Measurements from ENCODE around the gene SMPD2. TPM values are rescaled to one million over a fixed set of nuclear protein-coding genes. Genes with fewer than 3 reads are reported as not detected.

The SMPD2 gene
- total and polyA plus RNA-seq, 4 donors, result 4.9 to 16.4 (median 8.3) TPM

GRCh38 chr6:109478222-109478805 lies 37.8 kb downstream of the SMPD2 start:
- Histone ChIP-seq H3K27me3 (ENCODE audit: control insufficient read depth, insufficient read depth, low read length) (no peaks in the 10 kb centered on the region), H3K9me3 (ENCODE audit: control insufficient read depth, insufficient read depth, low read length) (no peaks in the 10 kb centered on the region), H3K36me3 (ENCODE audit: control insufficient read depth, insufficient read depth, low read length) (peaks cover 15% of the 10 kb centered on the region), H3K4me1 (ENCODE audit: control insufficient read depth, insufficient read depth, low read length) (peaks cover 8% of the 10 kb centered on the region), H3K27ac (ENCODE audit: low read depth, low read length) (no peak overlapping the region), H3K4me3 (ENCODE audit: low read depth, low read length) (no peak overlapping the region)
- WGBS (ENCODE audit: insufficient coverage), result 65% methylated on average over 6 of the region's 9 CpGs
- no peak for DNase-seq (ENCODE audit: low read depth in 4 of 6, low spot score in 6 of 6)

GRCh38 chr6:109478841-109479624 lies 38.5 kb downstream of the SMPD2 start:
- H3K27me3 ChIP-seq (ENCODE audit: control insufficient read depth, insufficient read depth, low read length), result no peaks in the 10 kb centered on the region
- peaks cover 10% of the 10 kb centered on the region for H3K36me3 ChIP-seq (ENCODE audit: control insufficient read depth, insufficient read depth, low read length)
- no CpG with 5 or more reads among the region's 5 CpGs for WGBS (ENCODE audit: insufficient coverage)
- no peak overlapping the region for H3K27ac ChIP-seq (ENCODE audit: low read depth, low read length)
- H3K4me1 ChIP-seq (ENCODE audit: control insufficient read depth, insufficient read depth, low read length), result peaks cover 8% of the 10 kb centered on the region
- no peak for DNase-seq (ENCODE audit: low read depth in 4 of 6, low spot score in 6 of 6)
- no peak overlapping the region for H3K4me3 ChIP-seq (ENCODE audit: low read depth, low read length)
- H3K9me3 ChIP-seq (ENCODE audit: control insufficient read depth, insufficient read depth, low read length), result no peaks in the 10 kb centered on the region

- no peaks in the 10 kb centered on the region for H3K9me3 ChIP-seq (ENCODE audit: control insufficient read depth, insufficient read depth, low read length)
- DNase-seq (ENCODE audit: low read depth in 4 of 6, low spot score in 6 of 6), result no peak
- 90% methylated on average over 6 of the region's 7 CpGs for WGBS (ENCODE audit: insufficient coverage)
- peaks cover 6% of the 10 kb centered on the region for H3K36me3 ChIP-seq (ENCODE audit: control insufficient read depth, insufficient read depth, low read length)
- no peak overlapping the region for H3K4me3 ChIP-seq (ENCODE audit: low read depth, low read length)
- no peaks in the 10 kb centered on the region for H3K27me3 ChIP-seq (ENCODE audit: control insufficient read depth, insufficient read depth, low read length)
- H3K4me1 ChIP-seq (ENCODE audit: control insufficient read depth, insufficient read depth, low read length), result peaks cover 8% of the 10 kb centered on the region
- no peak overlapping the region for H3K27ac ChIP-seq (ENCODE audit: low read depth, low read length)
These were observed 40.5 kb downstream of the SMPD2 start for GRCh38 chr6:109480993-109481480.

- Histone ChIP-seq H3K27me3 (ENCODE audit: control insufficient read depth, insufficient read depth, low read length) (no peaks in the 10 kb centered on the region), H3K4me3 (ENCODE audit: low read depth, low read length) (peak within 1 kb of the TSS; percentile 68), H3K4me1 (ENCODE audit: control insufficient read depth, insufficient read depth, low read length) (peaks cover 8% of the 10 kb centered on the region), H3K36me3 (ENCODE audit: control insufficient read depth, insufficient read depth, low read length) (peaks cover 3% of the 10 kb centered on the region), H3K27ac (ENCODE audit: low read depth, low read length) (peak within 1 kb of the TSS; percentile 19), H3K9me3 (ENCODE audit: control insufficient read depth, insufficient read depth, low read length) (no peaks in the 10 kb centered on the region)
- DNase-seq (ENCODE audit: low read depth in 4 of 6, low spot score in 6 of 6), result peak; percentile 54 to 96 (median 76)
- 0% methylated on average over 68 of the region's 97 CpGs for WGBS (ENCODE audit: insufficient coverage)
These were observed 42.6 kb downstream of the SMPD2 start, which contains the start of gene ZBTB24 for GRCh38 chr6:109482905-109483734. ZBTB24 (minus strand) TSS chr6:109483219; CDS start chr6:109482026, 1,193 bp downstream.

GRCh38 chr6:109483735-109484057 lies 43.2 kb downstream of the SMPD2 start:
- no CpG with 5 or more reads among the region's 6 CpGs for WGBS (ENCODE audit: insufficient coverage)
- Histone ChIP-seq H3K27me3 (ENCODE audit: control insufficient read depth, insufficient read depth, low read length) (no peaks in the 10 kb centered on the region), H3K4me1 (ENCODE audit: control insufficient read depth, insufficient read depth, low read length) (peaks cover 8% of the 10 kb centered on the region), H3K36me3 (ENCODE audit: control insufficient read depth, insufficient read depth, low read length) (peaks cover 3% of the 10 kb centered on the region), H3K27ac (ENCODE audit: low read depth, low read length) (no peak overlapping the region), H3K9me3 (ENCODE audit: control insufficient read depth, insufficient read depth, low read length) (no peaks in the 10 kb centered on the region), H3K4me3 (ENCODE audit: low read depth, low read length) (peak overlapping the region; percentile 47)
- DNase-seq (ENCODE audit: low read depth in 4 of 6, low spot score in 6 of 6), result peak in 1 of 6 donors; percentile 14

GRCh38 chr6:109484122-109484521 lies 43.6 kb downstream of the SMPD2 start:
- WGBS (ENCODE audit: insufficient coverage), result 46% methylated on average over 2 of the region's 3 CpGs
- peak in 2 of 6 donors; percentile 28 to 38 for DNase-seq (ENCODE audit: low read depth in 4 of 6, low spot score in 6 of 6)

GRCh38 chr6:109485266-109485935 lies 44.9 kb downstream of the SMPD2 start:
- Histone ChIP-seq H3K27ac (ENCODE audit: low read depth, low read length) (no peak overlapping the region), H3K9me3 (ENCODE audit: control insufficient read depth, insufficient read depth, low read length) (no peaks in the 10 kb centered on the region), H3K4me1 (ENCODE audit: control insufficient read depth, insufficient read depth, low read length) (peaks cover 8% of the 10 kb centered on the region), H3K4me3 (ENCODE audit: low read depth, low read length) (no peak overlapping the region), H3K27me3 (ENCODE audit: control insufficient read depth, insufficient read depth, low read length) (no peaks in the 10 kb centered on the region), H3K36me3 (ENCODE audit: control insufficient read depth, insufficient read depth, low read length) (peaks cover 3% of the 10 kb centered on the region)
- peak in 1 of 6 donors; percentile 17 for DNase-seq (ENCODE audit: low read depth in 4 of 6, low spot score in 6 of 6)
- WGBS (ENCODE audit: insufficient coverage), result no CpG with 5 or more reads among the region's 3 CpGs

More at GRCh38 chr6:109484122-109484521, 43.6 kb downstream of the SMPD2 start:
- Histone ChIP-seq H3K27me3 (ENCODE audit: control insufficient read depth, insufficient read depth, low read length) (no peaks in the 10 kb centered on the region), H3K4me1 (ENCODE audit: control insufficient read depth, insufficient read depth, low read length) (peaks cover 8% of the 10 kb centered on the region), H3K36me3 (ENCODE audit: control insufficient read depth, insufficient read depth, low read length) (peaks cover 3% of the 10 kb centered on the region), H3K9me3 (ENCODE audit: control insufficient read depth, insufficient read depth, low read length) (no peaks in the 10 kb centered on the region), H3K27ac (ENCODE audit: low read depth, low read length) (no peak overlapping the region), H3K4me3 (ENCODE audit: low read depth, low read length) (no peak overlapping the region)

GRCh38 chr6:109486068-109486467 lies 45.5 kb downstream of the SMPD2 start:
- Histone ChIP-seq H3K27me3 (ENCODE audit: control insufficient read depth, insufficient read depth, low read length) (no peaks in the 10 kb centered on the region), H3K27ac (ENCODE audit: low read depth, low read length) (no peak overlapping the region), H3K4me3 (ENCODE audit: low read depth, low read length) (no peak overlapping the region), H3K4me1 (ENCODE audit: control insufficient read depth, insufficient read depth, low read length) (peaks cover 8% of the 10 kb centered on the region), H3K9me3 (ENCODE audit: control insufficient read depth, insufficient read depth, low read length) (no peaks in the 10 kb centered on the region), H3K36me3 (ENCODE audit: control insufficient read depth, insufficient read depth, low read length) (peaks cover 1% of the 10 kb centered on the region)
- no peak for DNase-seq (ENCODE audit: low read depth in 4 of 6, low spot score in 6 of 6)
- no CpG with 5 or more reads among the region's 1 CpG for WGBS (ENCODE audit: insufficient coverage)

- Histone ChIP-seq H3K4me3 (ENCODE audit: low read depth, low read length) (no peak overlapping the region), H3K4me1 (ENCODE audit: control insufficient read depth, insufficient read depth, low read length) (no peaks in the 10 kb centered on the region), H3K27ac (ENCODE audit: low read depth, low read length) (no peak overlapping the region), H3K9me3 (ENCODE audit: control insufficient read depth, insufficient read depth, low read length) (no peaks in the 10 kb centered on the region), H3K27me3 (ENCODE audit: control insufficient read depth, insufficient read depth, low read length) (no peaks in the 10 kb centered on the region), H3K36me3 (ENCODE audit: control insufficient read depth, insufficient read depth, low read length) (no peaks in the 10 kb centered on the region)
- DNase-seq (ENCODE audit: low read depth in 4 of 6, low spot score in 6 of 6), result no peak
These were observed 47.5 kb downstream of the SMPD2 start for GRCh38 chr6:109488001-109488400.

Measured in spinal cord (tissue), 10 donors.